T-helper 17 cell (primary cell): ENCODE results near the gene ADGRD2. TPM values are rescaled to one million over a fixed set of nuclear protein-coding genes. Genes with fewer than 3 reads are reported as not detected.

Experiments
- total RNA-seq, 4 donors: library from RNA in 2 of 4; stranded (reverse) in 2 of 4; gene quantifications; one replicate each; pipeline ENCODE4 v1.2.3 and lab custom pipeline; 2022 to 2026

The ADGRD2 gene
- total RNA-seq, 2 donors from 2014 or later = not detected

Other genes with a start within 250 kb of the ADGRD2 start
- 10 to 100 TPM in 1 of 2 donors, 1 to 10 TPM in 1; 7.8 to 12.7 TPM for gene NEK6, start 192.5 kb upstream of the ADGRD2 start, total RNA-seq
- 10 to 100 TPM; 70.7 to 77.5 TPM for gene PSMB7, start 35.0 kb upstream of the ADGRD2 start, total RNA-seq
- not detected for gene NR5A1, start 56.9 kb downstream of the ADGRD2 start, total RNA-seq